ENCODE measurements around the gene SERF2.

The SERF2 gene

DNA sequence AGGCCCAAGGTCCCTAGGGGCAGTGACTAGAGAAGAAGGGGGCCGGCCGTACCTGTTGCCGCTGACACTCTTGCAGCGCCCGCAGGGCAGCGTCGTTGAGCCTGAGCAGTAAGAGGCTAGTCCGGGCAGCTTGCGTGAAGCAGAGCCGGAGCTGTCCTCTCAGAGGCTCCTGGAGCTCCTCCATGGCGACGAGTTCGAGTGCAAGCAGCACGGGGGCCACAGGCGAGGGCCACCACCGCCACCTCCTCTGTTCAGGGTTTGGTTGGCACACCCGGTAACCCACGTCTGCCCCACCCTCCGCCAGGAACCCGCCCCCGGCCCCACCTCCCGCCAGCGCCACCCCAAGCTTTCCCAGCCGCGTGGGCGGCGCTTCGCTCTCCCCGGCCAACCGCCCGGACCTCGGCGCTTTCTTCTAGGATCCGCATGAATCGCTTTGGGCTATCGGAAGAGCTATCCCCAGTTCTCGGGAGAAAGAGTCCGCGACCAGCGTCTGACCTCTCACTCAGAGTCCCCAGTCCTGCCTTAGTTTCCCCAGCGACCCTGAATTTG lies 15.3 kb upstream of the SERF2 start, which contains the start of gene ELL3:
ELL3 (minus strand) TSS at position 249 of the 549 bp plus-strand sequence; CDS start at position 184, 65 bp downstream.
- TF ChIP-seq, protein P1, sequence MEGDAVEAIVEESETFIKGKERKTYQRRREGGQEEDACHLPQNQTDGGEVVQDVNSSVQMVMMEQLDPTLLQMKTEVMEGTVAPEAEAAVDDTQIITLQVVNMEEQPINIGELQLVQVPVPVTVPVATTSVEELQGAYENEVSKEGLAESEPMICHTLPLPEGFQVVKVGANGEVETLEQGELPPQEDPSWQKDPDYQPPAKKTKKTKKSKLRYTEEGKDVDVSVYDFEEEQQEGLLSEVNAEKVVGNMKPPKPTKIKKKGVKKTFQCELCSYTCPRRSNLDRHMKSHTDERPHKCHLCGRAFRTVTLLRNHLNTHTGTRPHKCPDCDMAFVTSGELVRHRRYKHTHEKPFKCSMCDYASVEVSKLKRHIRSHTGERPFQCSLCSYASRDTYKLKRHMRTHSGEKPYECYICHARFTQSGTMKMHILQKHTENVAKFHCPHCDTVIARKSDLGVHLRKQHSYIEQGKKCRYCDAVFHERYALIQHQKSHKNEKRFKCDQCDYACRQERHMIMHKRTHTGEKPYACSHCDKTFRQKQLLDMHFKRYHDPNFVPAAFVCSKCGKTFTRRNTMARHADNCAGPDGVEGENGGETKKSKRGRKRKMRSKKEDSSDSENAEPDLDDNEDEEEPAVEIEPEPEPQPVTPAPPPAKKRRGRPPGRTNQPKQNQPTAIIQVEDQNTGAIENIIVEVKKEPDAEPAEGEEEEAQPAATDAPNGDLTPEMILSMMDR (IDR thresholded peaks at IDR 0.05; ENCODE audit: low read depth, low read length) = no peak

DNA sequence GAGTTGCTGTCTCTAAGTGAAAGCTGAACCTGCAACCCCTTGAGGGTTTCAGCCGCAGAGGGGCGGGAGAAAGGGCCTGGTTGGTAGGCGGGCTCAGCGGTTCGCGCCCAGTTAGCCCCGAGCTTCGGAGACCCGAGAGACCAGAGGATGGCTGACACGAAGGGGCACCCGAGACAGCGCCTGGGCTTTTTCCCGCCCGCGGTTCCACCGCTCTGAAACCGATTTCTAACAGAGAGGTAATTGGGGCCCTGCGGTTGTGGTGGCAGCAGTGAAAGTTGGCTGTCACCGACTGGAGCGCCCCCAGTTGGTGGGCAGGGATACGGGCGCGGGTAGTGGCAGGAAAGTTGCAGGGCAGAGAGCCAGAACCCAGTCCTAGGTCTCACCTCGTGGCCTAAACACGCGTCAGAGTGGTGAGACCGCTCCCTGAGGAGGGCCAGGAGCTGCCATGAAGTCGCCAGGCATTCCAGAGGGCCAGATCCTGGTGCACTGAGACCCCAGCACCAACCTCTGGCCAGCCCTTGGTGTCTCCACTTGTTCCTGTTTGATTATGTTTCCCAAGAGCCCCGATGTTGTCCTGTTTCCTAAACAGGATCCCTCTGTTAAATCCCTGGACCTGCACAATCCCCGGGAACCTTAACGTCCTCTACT lies 14.7 kb upstream of the SERF2 start:
- DNase-seq (ENCODE audit: extremely low read depth, low read depth) = no peak
- TF ChIP-seq, protein P1 (IDR thresholded peaks at IDR 0.05; ENCODE audit: low read depth, low read length) = peak; percentile 92

More for the DNA sequence above, 15.3 kb upstream of the SERF2 start, which contains the start of gene ELL3:
- no peak for DNase-seq (ENCODE audit: extremely low read depth, low read depth)

DNA sequence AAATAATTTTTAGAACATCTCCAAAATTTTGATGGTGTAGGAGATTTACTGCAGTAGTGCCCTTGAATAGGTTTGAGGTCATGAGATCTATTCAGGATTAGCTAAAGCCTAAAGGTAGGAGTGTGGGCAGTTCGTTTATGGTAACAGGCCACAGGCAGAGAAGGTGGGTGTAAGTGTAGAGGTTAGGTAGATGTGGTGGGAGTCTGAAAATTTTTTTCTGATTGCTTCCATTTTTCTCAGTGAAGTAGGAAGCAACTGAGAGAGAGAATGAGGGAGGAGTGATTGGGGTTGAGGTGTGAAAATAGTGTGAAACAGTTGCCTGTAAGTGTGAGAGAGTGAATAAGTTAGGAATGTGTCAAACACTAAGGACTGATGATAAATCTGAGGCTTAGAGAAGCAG lies 13.1 kb upstream of the SERF2 start:
- DNase-seq (ENCODE audit: extremely low read depth, low read depth) = no peak
- TF ChIP-seq, protein P1 (IDR thresholded peaks at IDR 0.05; ENCODE audit: low read depth, low read length) = no peak

DNA sequence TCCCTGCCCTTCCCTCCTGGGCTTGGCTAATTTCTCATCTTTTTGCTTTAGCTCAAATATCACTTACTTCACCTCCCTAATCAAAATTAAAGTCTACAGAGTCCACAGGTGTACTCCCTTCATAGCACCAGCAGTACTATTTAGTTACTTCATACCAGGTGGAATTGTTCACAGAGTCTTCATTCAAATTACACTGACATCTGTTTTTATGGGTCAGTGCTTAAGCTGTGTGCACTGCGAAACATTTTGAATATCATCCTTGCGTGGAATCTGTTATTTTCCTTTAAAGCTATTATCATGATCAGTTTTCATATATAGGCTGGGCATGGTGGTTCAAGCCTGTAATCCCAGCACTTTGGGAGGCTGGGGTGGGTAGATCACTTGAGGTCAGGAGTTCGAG lies 2.7 kb upstream of the SERF2 start:
- TF ChIP-seq, protein P1 (IDR thresholded peaks at IDR 0.05; ENCODE audit: low read depth, low read length) = no peak
- DNase-seq (ENCODE audit: extremely low read depth, low read depth) = no peak

DNA sequence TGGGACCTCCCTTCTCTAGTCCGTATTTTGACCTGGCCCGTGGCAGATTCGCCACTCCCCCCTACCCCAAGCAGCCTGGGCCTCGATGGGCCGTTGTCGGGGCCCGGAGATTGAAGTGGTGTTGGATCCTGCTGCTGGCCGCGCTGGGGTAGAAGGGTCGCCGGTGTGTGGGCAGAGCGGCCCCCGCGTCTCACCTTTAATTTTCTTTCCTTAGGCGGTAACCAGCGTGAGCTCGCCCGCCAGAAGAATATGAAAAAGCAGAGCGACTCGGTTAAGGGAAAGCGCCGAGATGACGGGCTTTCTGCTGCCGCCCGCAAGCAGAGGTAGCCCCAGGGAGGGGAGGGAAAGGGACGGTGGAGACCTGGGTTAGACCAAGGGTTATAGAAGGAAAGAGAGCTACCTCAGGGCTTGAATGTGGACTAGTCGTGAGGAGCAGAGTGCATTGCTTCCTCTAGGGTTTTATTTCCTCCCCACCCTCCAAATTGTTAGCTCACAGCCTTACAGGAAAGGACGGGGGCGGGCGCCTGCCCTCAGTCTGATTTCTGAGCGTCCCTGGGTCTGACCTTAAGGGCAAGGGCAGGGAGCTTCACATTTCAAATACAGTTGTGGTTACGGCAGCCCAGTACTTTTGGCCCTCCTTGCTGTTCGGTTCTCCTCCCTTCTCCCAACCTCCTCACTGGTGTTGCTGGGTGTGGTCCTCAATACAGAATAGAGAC lies 799 bp downstream of the SERF2 start:
- TF ChIP-seq, protein P1 (IDR thresholded peaks at IDR 0.05; ENCODE audit: low read depth, low read length) = peak; percentile 18
- DNase-seq (ENCODE audit: extremely low read depth, low read depth) = no peak

DNA sequence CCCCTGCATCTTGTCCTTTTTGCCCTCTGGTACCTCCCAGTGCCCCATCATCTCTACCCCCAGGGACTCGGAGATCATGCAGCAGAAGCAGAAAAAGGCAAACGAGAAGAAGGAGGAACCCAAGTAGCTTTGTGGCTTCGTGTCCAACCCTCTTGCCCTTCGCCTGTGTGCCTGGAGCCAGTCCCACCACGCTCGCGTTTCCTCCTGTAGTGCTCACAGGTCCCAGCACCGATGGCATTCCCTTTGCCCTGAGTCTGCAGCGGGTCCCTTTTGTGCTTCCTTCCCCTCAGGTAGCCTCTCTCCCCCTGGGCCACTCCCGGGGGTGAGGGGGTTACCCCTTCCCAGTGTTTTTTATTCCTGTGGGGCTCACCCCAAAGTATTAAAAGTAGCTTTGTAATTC lies 1.5 kb downstream of the SERF2 start:
- DNase-seq (ENCODE audit: extremely low read depth, low read depth) = no peak
- TF ChIP-seq, protein P1 (IDR thresholded peaks at IDR 0.05; ENCODE audit: low read depth, low read length) = no peak

Measured in AG09319 (cell line).